Measurements from ENCODE around the gene THBS2.

THBS2 gene

DNA sequence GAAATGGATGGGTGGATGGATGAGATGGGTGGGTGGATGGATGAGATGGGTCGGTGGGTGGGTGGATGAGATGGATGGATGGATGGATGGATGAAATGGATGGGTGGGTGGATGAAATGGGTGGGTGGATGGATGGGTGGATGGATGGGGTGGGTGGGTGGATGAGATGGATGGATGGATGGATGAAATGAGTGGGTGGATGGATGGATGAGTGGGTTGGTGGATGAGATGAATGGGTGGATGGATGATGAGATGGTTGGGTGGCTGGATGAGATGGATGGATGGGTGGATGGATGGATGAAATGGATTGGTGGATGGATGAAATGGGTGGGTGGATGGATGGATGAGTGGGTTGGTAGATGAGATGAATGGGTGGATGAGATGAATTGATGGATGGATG lies 35.7 kb downstream of the THBS2 start:
- ATAC-seq = no peak

GRCh38 chr6:169216830-169217229 lies 36.8 kb downstream of the THBS2 start:
- TF ChIP-seq, protein P1, sequence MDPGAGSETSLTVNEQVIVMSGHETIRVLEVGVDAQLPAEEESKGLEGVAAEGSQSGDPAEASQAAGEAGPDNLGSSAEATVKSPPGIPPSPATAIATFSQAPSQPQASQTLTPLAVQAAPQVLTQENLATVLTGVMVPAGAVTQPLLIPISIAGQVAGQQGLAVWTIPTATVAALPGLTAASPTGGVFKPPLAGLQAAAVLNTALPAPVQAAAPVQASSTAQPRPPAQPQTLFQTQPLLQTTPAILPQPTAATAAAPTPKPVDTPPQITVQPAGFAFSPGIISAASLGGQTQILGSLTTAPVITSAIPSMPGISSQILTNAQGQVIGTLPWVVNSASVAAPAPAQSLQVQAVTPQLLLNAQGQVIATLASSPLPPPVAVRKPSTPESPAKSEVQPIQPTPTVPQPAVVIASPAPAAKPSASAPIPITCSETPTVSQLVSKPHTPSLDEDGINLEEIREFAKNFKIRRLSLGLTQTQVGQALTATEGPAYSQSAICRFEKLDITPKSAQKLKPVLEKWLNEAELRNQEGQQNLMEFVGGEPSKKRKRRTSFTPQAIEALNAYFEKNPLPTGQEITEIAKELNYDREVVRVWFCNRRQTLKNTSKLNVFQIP (CRISPR knock-in tag; IDR thresholded peaks at IDR 0.05; ENCODE audit: borderline replicate concordance, low read depth) = no peak
- TF ChIP-seq TCF4 (CRISPR knock-in tag; IDR thresholded peaks at IDR 0.05; ENCODE audit: borderline replicate concordance) (no peak), TOX (CRISPR knock-in tag; IDR thresholded peaks at IDR 0.05; ENCODE audit: borderline replicate concordance) (no peak), ISL1 (CRISPR knock-in tag; IDR thresholded peaks at IDR 0.05) (no peak), ZFP3 (CRISPR knock-in tag; IDR thresholded peaks at IDR 0.05) (no peak), ZFP30 (CRISPR knock-in tag; IDR thresholded peaks at IDR 0.05) (no peak), RARB (CRISPR knock-in tag; IDR thresholded peaks at IDR 0.05) (no peak), ARNTL (CRISPR knock-in tag; IDR thresholded peaks at IDR 0.05; ENCODE audit: borderline replicate concordance, low read depth) (no peak), ZNF70 (CRISPR knock-in tag; IDR thresholded peaks at IDR 0.05) (no peak), OSR1 (CRISPR knock-in tag; IDR thresholded peaks at IDR 0.05) (no peak), ZNF565 (CRISPR knock-in tag; conservative IDR thresholded peaks at IDR 0.05; ENCODE audit: low read depth) (no peak), CSDC2 (CRISPR knock-in tag; IDR thresholded peaks at IDR 0.05) (no peak), CSRNP3 (CRISPR knock-in tag; IDR thresholded peaks at IDR 0.05) (no peak), ESRRG (CRISPR knock-in tag; IDR thresholded peaks at IDR 0.05) (no peak), SNAI2 (CRISPR knock-in tag; IDR thresholded peaks at IDR 0.05) (no peak), ZNF8 (CRISPR knock-in tag; IDR thresholded peaks at IDR 0.05) (no peak)
- TF ChIP-seq, protein P2, sequence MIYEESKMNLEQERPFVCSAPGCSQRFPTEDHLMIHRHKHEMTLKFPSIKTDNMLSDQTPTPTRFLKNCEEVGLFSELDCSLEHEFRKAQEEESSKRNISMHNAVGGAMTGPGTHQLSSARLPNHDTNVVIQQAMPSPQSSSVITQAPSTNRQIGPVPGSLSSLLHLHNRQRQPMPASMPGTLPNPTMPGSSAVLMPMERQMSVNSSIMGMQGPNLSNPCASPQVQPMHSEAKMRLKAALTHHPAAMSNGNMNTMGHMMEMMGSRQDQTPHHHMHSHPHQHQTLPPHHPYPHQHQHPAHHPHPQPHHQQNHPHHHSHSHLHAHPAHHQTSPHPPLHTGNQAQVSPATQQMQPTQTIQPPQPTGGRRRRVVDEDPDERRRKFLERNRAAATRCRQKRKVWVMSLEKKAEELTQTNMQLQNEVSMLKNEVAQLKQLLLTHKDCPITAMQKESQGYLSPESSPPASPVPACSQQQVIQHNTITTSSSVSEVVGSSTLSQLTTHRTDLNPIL (CRISPR knock-in tag; IDR thresholded peaks at IDR 0.05; ENCODE audit: low read depth) = no peak
- ATAC-seq = no peak

More for the DNA sequence above, 35.7 kb downstream of the THBS2 start:
- TF ChIP-seq TOX (CRISPR knock-in tag; IDR thresholded peaks at IDR 0.05; ENCODE audit: borderline replicate concordance) (no peak), ZC3H10 (CRISPR knock-in tag; IDR thresholded peaks at IDR 0.05) (no peak), ARNTL (CRISPR knock-in tag; IDR thresholded peaks at IDR 0.05; ENCODE audit: borderline replicate concordance, low read depth) (no peak), BACH2 (CRISPR knock-in tag; IDR thresholded peaks at IDR 0.05; ENCODE audit: borderline replicate concordance) (no peak), ZFP3 (CRISPR knock-in tag; IDR thresholded peaks at IDR 0.05) (no peak), ESRRG (CRISPR knock-in tag; IDR thresholded peaks at IDR 0.05) (no peak), ZFP30 (CRISPR knock-in tag; IDR thresholded peaks at IDR 0.05) (no peak), ZNF565 (CRISPR knock-in tag; conservative IDR thresholded peaks at IDR 0.05; ENCODE audit: low read depth) (no peak), SNAI2 (CRISPR knock-in tag; IDR thresholded peaks at IDR 0.05) (no peak), GLIS3 (CRISPR knock-in tag; IDR thresholded peaks at IDR 0.05) (no peak), ZNF70 (CRISPR knock-in tag; IDR thresholded peaks at IDR 0.05) (no peak), PPARA (CRISPR knock-in tag; IDR thresholded peaks at IDR 0.05; ENCODE audit: borderline replicate concordance) (no peak), ZNF8 (CRISPR knock-in tag; IDR thresholded peaks at IDR 0.05) (no peak), TCF4 (CRISPR knock-in tag; IDR thresholded peaks at IDR 0.05; ENCODE audit: borderline replicate concordance) (no peak), ISL1 (CRISPR knock-in tag; IDR thresholded peaks at IDR 0.05) (no peak), OSR1 (CRISPR knock-in tag; IDR thresholded peaks at IDR 0.05) (no peak)
- TF ChIP-seq, protein P1 (CRISPR knock-in tag; IDR thresholded peaks at IDR 0.05; ENCODE audit: borderline replicate concordance, low read depth) = no peak
- TF ChIP-seq, protein P3, sequence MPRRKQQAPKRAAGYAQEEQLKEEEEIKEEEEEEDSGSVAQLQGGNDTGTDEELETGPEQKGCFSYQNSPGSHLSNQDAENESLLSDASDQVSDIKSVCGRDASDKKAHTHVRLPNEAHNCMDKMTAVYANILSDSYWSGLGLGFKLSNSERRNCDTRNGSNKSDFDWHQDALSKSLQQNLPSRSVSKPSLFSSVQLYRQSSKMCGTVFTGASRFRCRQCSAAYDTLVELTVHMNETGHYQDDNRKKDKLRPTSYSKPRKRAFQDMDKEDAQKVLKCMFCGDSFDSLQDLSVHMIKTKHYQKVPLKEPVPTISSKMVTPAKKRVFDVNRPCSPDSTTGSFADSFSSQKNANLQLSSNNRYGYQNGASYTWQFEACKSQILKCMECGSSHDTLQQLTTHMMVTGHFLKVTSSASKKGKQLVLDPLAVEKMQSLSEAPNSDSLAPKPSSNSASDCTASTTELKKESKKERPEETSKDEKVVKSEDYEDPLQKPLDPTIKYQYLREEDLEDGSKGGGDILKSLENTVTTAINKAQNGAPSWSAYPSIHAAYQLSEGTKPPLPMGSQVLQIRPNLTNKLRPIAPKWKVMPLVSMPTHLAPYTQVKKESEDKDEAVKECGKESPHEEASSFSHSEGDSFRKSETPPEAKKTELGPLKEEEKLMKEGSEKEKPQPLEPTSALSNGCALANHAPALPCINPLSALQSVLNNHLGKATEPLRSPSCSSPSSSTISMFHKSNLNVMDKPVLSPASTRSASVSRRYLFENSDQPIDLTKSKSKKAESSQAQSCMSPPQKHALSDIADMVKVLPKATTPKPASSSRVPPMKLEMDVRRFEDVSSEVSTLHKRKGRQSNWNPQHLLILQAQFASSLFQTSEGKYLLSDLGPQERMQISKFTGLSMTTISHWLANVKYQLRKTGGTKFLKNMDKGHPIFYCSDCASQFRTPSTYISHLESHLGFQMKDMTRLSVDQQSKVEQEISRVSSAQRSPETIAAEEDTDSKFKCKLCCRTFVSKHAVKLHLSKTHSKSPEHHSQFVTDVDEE (CRISPR knock-in tag; IDR thresholded peaks at IDR 0.05) = no peak
